H1 (cell line): Measurements from ENCODE around the gene UBE2E1. TPM values are rescaled to one million over a fixed set of nuclear protein-coding genes. Genes with fewer than 3 reads are reported as not detected.

Experiments used
- CTCF ChIA-PET: fragments of 300-600 bp; sonication (Branson Sonifier 250); formaldehyde crosslinking; loops from one replicate; lab custom pipeline; 2021; ENCODE audit not compliant: partially characterized antibody; lab: Charles Lee
- POLR2A ChIA-PET: fragments of 300-600 bp; sonication (Branson Sonifier 250); formaldehyde crosslinking; loops from one replicate; lab custom pipeline; 2021; ENCODE audit warnings: inconsistent platforms; ENCODE audit not compliant: partially characterized antibody; lab: Charles Lee
- DNase-seq, 2 experiments: peaks; one replicate each; pipeline versions ENCODE4 v3.0.0 to v3.0.0-alpha.2; 2010 to 2022; ENCODE audit warnings: low spot score in 2 of 2, low read depth in 1 of 2, mixed read lengths in 1 of 2
- FAIRE-seq: peaks from 2 replicates; lab custom pipeline; 2011; peaks lifted over from hg19 to GRCh38; lab: Jason Lieb, UNC
- H2AFZ ChIP-seq: 2 replicates; pipeline ENCODE4 v1.8.1; 2012; ENCODE audit warnings: low read length, inconsistent platforms
- H2AK5ac ChIP-seq: 2 replicates; pipeline ENCODE4 v1.6.1; 2013; ENCODE audit warnings: low read depth, low read length
- H2BK120ac ChIP-seq: replicated peaks from 2 replicates; pipeline ENCODE3; 2013; ENCODE audit warnings: low read depth, low read length, inconsistent platforms
- H2BK12ac ChIP-seq: 2 replicates; pipeline ENCODE4 v1.6.1; 2013; ENCODE audit warnings: low read depth, low read length
- H2BK15ac ChIP-seq: 2 replicates; pipeline ENCODE4 v1.6.1; 2013; ENCODE audit warnings: low read length
- H2BK20ac ChIP-seq: 2 replicates; pipeline ENCODE4 v1.6.1; 2013; ENCODE audit warnings: low read length
- H2BK5ac ChIP-seq: 2 replicates; pipeline ENCODE4 v1.6.1; 2013; ENCODE audit warnings: low read depth, low read length
- H3K14ac ChIP-seq: 2 replicates; pipeline ENCODE4 v1.6.1; 2013; ENCODE audit warnings: inconsistent platforms; ENCODE audit not compliant: insufficient read length
- H3K18ac ChIP-seq: 2 replicates; pipeline ENCODE4 v1.6.1; 2013; ENCODE audit warnings: low read length; ENCODE audit errors: extremely low read depth
- H3K23ac ChIP-seq: 2 replicates; pipeline ENCODE4 v1.6.1; 2013; ENCODE audit warnings: inconsistent platforms; ENCODE audit not compliant: insufficient read length
- H3K23me2 ChIP-seq: 2 replicates; pipeline ENCODE4 v1.6.1; 2013; ENCODE audit warnings: low read depth, low read length
- H3K27ac ChIP-seq: 2 replicates; pipeline ENCODE4 v1.6.1; 2011; ENCODE audit warnings: low read depth, low read length, inconsistent platforms
- H3K27me3 ChIP-seq, 4 experiments: replicated peaks in 1 of 4; 1 replicate in 1 of 4; 2 replicates in 3 of 4; pipeline versions ENCODE4 v1.6.1 to v1.8.1; 2011 to 2013; ENCODE audit warnings: low read length in 3 of 4, mild to moderate bottlenecking in 3 of 4, inconsistent platforms in 2 of 4, mixed read lengths in 2 of 4, moderate library complexity in 1 of 4; ENCODE audit not compliant: control insufficient read depth in 3 of 4, insufficient read depth in 3 of 4; ENCODE audit errors: extremely low read depth in 1 of 4
- H3K36me3 ChIP-seq, 4 experiments: 2 replicates each; pipeline versions ENCODE4 v1.6.1 to v1.8.1; 2011 to 2013; ENCODE audit warnings: mild to moderate bottlenecking in 4 of 4, low read length in 3 of 4, moderate library complexity in 2 of 4, control low read depth in 1 of 4, inconsistent platforms in 1 of 4; ENCODE audit not compliant: insufficient read depth in 4 of 4, control insufficient read depth in 2 of 4
- H3K4ac ChIP-seq: replicated peaks from 2 replicates; pipeline ENCODE3; 2013; ENCODE audit warnings: low read length, low read depth, mixed read lengths, inconsistent platforms; ENCODE audit not compliant: insufficient read length
- H3K4me1 ChIP-seq, 4 experiments: replicated peaks in 1 of 4; 1 replicate in 1 of 4; 2 replicates in 3 of 4; pipeline versions ENCODE4 v1.6.1 to v1.8.1; 2011 to 2013; ENCODE audit warnings: low read length in 3 of 4, inconsistent platforms in 2 of 4, mixed read lengths in 1 of 4; ENCODE audit not compliant: insufficient read depth in 4 of 4, control insufficient read depth in 3 of 4
- H3K4me2 ChIP-seq, 2 experiments: 2 replicates each; pipeline versions ENCODE4 v1.6.1 to v1.8.1; 2011 to 2013; ENCODE audit warnings: low read depth in 2 of 2, low read length in 2 of 2, control low read depth in 1 of 2, inconsistent platforms in 1 of 2, mild to moderate bottlenecking in 1 of 2; ENCODE audit not compliant: insufficient read depth in 1 of 2
- H3K4me3 ChIP-seq, 4 experiments: fragments of 200-600, 300-600 bp in 1 of 4; sonication (generic), shearing (Covaris generic), sonication (Bioruptor Twin) in 1 of 4; 2 replicates each; pipeline versions ENCODE4 v1.5.1 to v1.8.1; 2011 to 2016; ENCODE audit warnings: low read length in 4 of 4, low read depth in 3 of 4, control low read depth in 2 of 4, inconsistent platforms in 2 of 4, mild to moderate bottlenecking in 2 of 4, mixed read lengths in 1 of 4, moderate library complexity in 1 of 4; ENCODE audit not compliant: insufficient read depth in 2 of 4; ENCODE audit errors: extremely low read depth in 1 of 4
- H3K56ac ChIP-seq: replicated peaks from 2 replicates; pipeline ENCODE3; 2013; ENCODE audit warnings: low read depth, mild to moderate bottlenecking, mixed read lengths, low read length, inconsistent platforms; ENCODE audit not compliant: insufficient read length
- H3K79me1 ChIP-seq: 2 replicates; pipeline ENCODE4 v1.6.1; 2013; ENCODE audit warnings: low read depth, low read length, control low read depth
- H3K79me2 ChIP-seq, 2 experiments: 2 replicates each; pipeline versions ENCODE4 v1.6.1 to v1.8.1; 2012 to 2013; ENCODE audit warnings: low read length in 2 of 2, mild to moderate bottlenecking in 2 of 2, inconsistent platforms in 1 of 2; ENCODE audit not compliant: insufficient read depth in 2 of 2, control insufficient read depth in 1 of 2
- H3K9ac ChIP-seq, 4 experiments: replicated peaks in 1 of 4; 1 replicate in 1 of 4; 2 replicates in 3 of 4; pipeline versions ENCODE4 v1.6.1 to v1.8.1; 2011 to 2013; ENCODE audit warnings: low read depth in 3 of 4, low read length in 3 of 4, control low read depth in 2 of 4, mild to moderate bottlenecking in 2 of 4, moderate library complexity in 2 of 4, inconsistent platforms in 1 of 4; ENCODE audit errors: extremely low read depth in 1 of 4
- H3K9me3 ChIP-seq, 2 experiments: 2 replicates each; pipeline versions ENCODE4 v1.6.1 to v1.8.1; 2012 to 2013; ENCODE audit warnings: mild to moderate bottlenecking in 2 of 2, moderate library complexity in 2 of 2, control low read depth in 1 of 2, inconsistent platforms in 1 of 2, low read depth in 1 of 2, low read length in 1 of 2, mixed read lengths in 1 of 2; ENCODE audit not compliant: insufficient read depth in 2 of 2
- H4K20me1 ChIP-seq, 2 experiments: replicated peaks in 1 of 2; 2 replicates each; pipeline versions ENCODE3 to v1.8.1; 2011 to 2013; ENCODE audit warnings: inconsistent platforms in 2 of 2, low read length in 2 of 2, mild to moderate bottlenecking in 1 of 2; ENCODE audit not compliant: insufficient read depth in 2 of 2, control insufficient read depth in 1 of 2
- H4K5ac ChIP-seq: 2 replicates; pipeline ENCODE4 v1.6.1; 2013; ENCODE audit warnings: low read length, low read depth, mixed read lengths, inconsistent platforms; ENCODE audit not compliant: insufficient read length
- H4K8ac ChIP-seq: 2 replicates; pipeline ENCODE4 v1.8.0; 2013; ENCODE audit warnings: mild to moderate bottlenecking, moderate library complexity, low read length, inconsistent platforms; ENCODE audit not compliant: insufficient read depth; ENCODE audit errors: extremely low read depth
- H4K91ac ChIP-seq: replicated peaks from 2 replicates; pipeline ENCODE3; 2013; ENCODE audit warnings: low read length, mixed read lengths, inconsistent platforms; ENCODE audit not compliant: insufficient read length
- EZH2 ChIP-seq: fragments of 200-600 bp; sonication (generic); IDR thresholded peaks from 2 replicates; pipeline ENCODE4 v1.7.1; 2012; ENCODE audit warnings: low read depth, mild to moderate bottlenecking, moderate library complexity, low read length, inconsistent platforms; ENCODE audit not compliant: severe bottlenecking
- WGBS, 2 experiments: shearing (Covaris generic) in 1 of 2; methylation state at CpG; one replicate each; pipeline versions ENCODE4 v1.1.6 to v1.1.7; 2013 to 2015; ENCODE audit warnings: low lambda C conversion rate in 2 of 2, mixed read lengths in 2 of 2, inconsistent platforms in 1 of 2, low coverage in 1 of 2, missing lambda C conversion rate in 1 of 2; ENCODE audit not compliant: insufficient replicate concordance in 2 of 2, insufficient coverage in 1 of 2, insufficient read length in 1 of 2; ENCODE audit errors: extremely low coverage in 1 of 2, missing lambda C conversion rate in 1 of 2; 5-methylcytosine and 5-hydroxymethylcytosine counted together
- polyA plus RNA-seq, 7 experiments: library from polyadenylated mRNA; depleted of rRNA in 3 of 7; stranded (reverse) in 5 of 7; unstranded in 2 of 7; fragments of >200 nt in 5 of 7; fragments of 200-250 nt in 2 of 7; gene quantifications; 1 replicate in 5 of 7; 2 replicates in 1 of 7; 4 replicates in 1 of 7; pipeline versions ENCODE4 v1.2.1 to v1.2.3, GENCODE V29; 2011 to 2013; ENCODE audit warnings: missing spikeins in 2 of 7, mixed read lengths in 2 of 7
- total RNA-seq: library from RNA; stranded (reverse); fragmentation: NEBNext Ultra II Directional; extraction: Animal tissue kit (Norgen Biotek cat#: 25700); gene quantifications from 2 replicates; pipeline ENCODE4 v1.2.1, GENCODE V29; 2021

Gene UBE2E1
- total and polyA plus RNA-seq, 2 of the 8 experiments (the other 6 are each of a cell fraction or from before 2014, with no cell fraction given): 109 to 141 TPM

GRCh38 chr3:23859839-23860382 is 54.2 kb downstream of the UBE2E1 start:
- Histone ChIP-seq H3K23ac (no peak overlapping the region), H3K27ac (no peak overlapping the region), H3K18ac (no peak overlapping the region), H2AK5ac (no peak overlapping the region), H3K4me2 (no peak overlapping the region), H3K4ac (no peak overlapping the region), H3K14ac (no peak overlapping the region), H3K36me3 (peaks cover 0 to 3% (median 0%) of the 10 kb centered on the region in 4 experiments; a peak in 1 of 8 replicates), H3K9me3 (no peaks in the 10 kb centered on the region), H4K8ac (no peak overlapping the region), H2BK120ac (no peak overlapping the region), H2BK12ac (no peak overlapping the region), H2BK5ac (no peak overlapping the region), H2BK20ac (no peak overlapping the region), H3K9ac (no peak overlapping the region), H3K4me3 (no peak overlapping the region), H4K20me1 (peaks cover 6 to 12% of the 10 kb centered on the region in 2 experiments), H3K4me1 (peaks cover 0 to 11% (median 3%) of the 10 kb centered on the region in 4 experiments; a peak in 6 of 7 replicates), H4K91ac (no peak overlapping the region)
- CTCF ChIA-PET: interaction anchor here (1.2 to 2.6 kb wide), 2 partner anchors 28 to 34 kb away, joined by 3 to 11 read pairs; no protein-coding TSS in a partner anchor
- WGBS, 2 experiments: 87% methylated on average over 7 of the region's 7 CpGs; no CpG with 5 or more reads in 1 of the 2 experiments
- POLR2A ChIA-PET: interaction anchor here (0.5 to 1.5 kb wide), 4 partner anchors 8 to 46 kb away, joined by 3 to 4 read pairs (median 4); no protein-coding TSS in a partner anchor
- no peak for TF ChIP-seq EZH2
- TF ChIP-seq, all 59 proteins: peak for 0
- Histone ChIP-seq H3K79me1 (no peaks in the 10 kb centered on the region), H3K56ac (no peak overlapping the region), H3K23me2 (no peaks in the 10 kb centered on the region), H4K5ac (no peak overlapping the region), H2AFZ (no peak overlapping the region), H2BK15ac (no peak overlapping the region), H3K79me2 (peaks cover 0 to 88% of the 10 kb centered on the region in 2 experiments; a peak in 2 of 4 replicates), H3K27me3 (no peaks in the 10 kb centered on the region)
- no peak for FAIRE-seq
- no peak for DNase-seq
